ENCODE data around the gene GPR87. TPM values are rescaled to one million over a fixed set of nuclear protein-coding genes. Genes with fewer than 3 reads are reported as not detected.

GPR87 gene
- total and polyA plus RNA-seq, 7 donors: not detected

DNA sequence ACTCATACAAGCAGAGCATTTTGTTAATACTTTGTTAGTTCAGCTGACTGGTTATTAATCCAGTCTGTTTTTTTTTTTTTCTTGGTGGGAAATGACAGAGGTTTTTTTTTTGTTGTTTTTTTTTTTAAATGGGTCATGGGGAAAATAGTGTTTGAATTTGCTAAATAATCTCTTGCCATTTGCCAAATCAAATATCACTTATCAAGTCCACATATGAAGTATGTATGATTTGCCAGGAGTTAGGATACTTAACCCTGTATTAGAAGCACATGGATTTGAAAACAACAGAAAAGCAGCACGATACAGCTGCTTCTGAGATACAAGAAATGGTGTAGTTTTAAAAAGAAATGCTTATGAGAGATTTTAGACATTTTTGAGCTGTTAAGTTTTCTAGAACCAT, 59.9 kb downstream of the GPR87 start:
- ATAC-seq: no peak
- Histone ChIP-seq H3K4me1 (no peaks in the 10 kb centered on the region), H3K9me3 (no peaks in the 10 kb centered on the region), H3K4me3 (no peak overlapping the region), H3K27ac (no peak overlapping the region), H3K36me3 (ENCODE audit: insufficient read depth in 1 of 2, low read depth in 1 of 2) (no peaks in the 10 kb centered on the region), H3K27me3 (ENCODE audit: insufficient read depth in 3 of 3, low read length in 2 of 3) (no peaks in the 10 kb centered on the region)
- no peak for DNase-seq
- intact Hi-C loops (cut with DNase I): no loop called here
- WGBS, 3 donors: 64 to 72% (median 68%) methylated on average over 1 of the region's 1 CpG
- TF ChIP-seq, protein P1, sequence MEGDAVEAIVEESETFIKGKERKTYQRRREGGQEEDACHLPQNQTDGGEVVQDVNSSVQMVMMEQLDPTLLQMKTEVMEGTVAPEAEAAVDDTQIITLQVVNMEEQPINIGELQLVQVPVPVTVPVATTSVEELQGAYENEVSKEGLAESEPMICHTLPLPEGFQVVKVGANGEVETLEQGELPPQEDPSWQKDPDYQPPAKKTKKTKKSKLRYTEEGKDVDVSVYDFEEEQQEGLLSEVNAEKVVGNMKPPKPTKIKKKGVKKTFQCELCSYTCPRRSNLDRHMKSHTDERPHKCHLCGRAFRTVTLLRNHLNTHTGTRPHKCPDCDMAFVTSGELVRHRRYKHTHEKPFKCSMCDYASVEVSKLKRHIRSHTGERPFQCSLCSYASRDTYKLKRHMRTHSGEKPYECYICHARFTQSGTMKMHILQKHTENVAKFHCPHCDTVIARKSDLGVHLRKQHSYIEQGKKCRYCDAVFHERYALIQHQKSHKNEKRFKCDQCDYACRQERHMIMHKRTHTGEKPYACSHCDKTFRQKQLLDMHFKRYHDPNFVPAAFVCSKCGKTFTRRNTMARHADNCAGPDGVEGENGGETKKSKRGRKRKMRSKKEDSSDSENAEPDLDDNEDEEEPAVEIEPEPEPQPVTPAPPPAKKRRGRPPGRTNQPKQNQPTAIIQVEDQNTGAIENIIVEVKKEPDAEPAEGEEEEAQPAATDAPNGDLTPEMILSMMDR (IDR thresholded peaks at IDR 0.05): no peak

GRCh38 chr3:151248772-151249337, 67.8 kb downstream of the GPR87 start:
- ATAC-seq (no peak), DNase-seq (no peak)
- WGBS, 3 donors: 31 to 36% (median 32%) methylated on average over 3 of the region's 3 CpGs
- no peak overlapping the region for H3K27ac ChIP-seq
- no peaks in the 10 kb centered on the region for H3K36me3 ChIP-seq (ENCODE audit: insufficient read depth in 1 of 2, low read depth in 1 of 2)
- peaks cover 0 to 2% (median 0%) of the 10 kb centered on the region in 3 donors for H3K27me3 ChIP-seq (ENCODE audit: insufficient read depth in 3 of 3, low read length in 2 of 3)
- H3K4me3 ChIP-seq: peak overlapping the region; percentile 28
- intact Hi-C loops (cut with DNase I): no loop called here
- no peaks in the 10 kb centered on the region for H3K9me3 ChIP-seq
- TF ChIP-seq, protein P1 (IDR thresholded peaks at IDR 0.05): no peak
- H3K4me1 ChIP-seq: no peaks in the 10 kb centered on the region

Other genes starting within 250 kb of the GPR87 start
- gene MED12L, start 231.2 kb downstream of the GPR87 start, total RNA-seq: 1 to 10 TPM in 2 of 4 donors, under 1 TPM in 2; 0.17 to 2.6 (median 1.1) TPM
- gene MED12L, start 231.2 kb downstream of the GPR87 start, polyA plus RNA-seq: under 1 TPM; 0.01 to 0.03 (median 0.01) TPM
- under 1 TPM in 2 of 4 donors, not detected in 2; 0.13 to 0.27 TPM for gene GPR171, start 113.6 kb downstream of the GPR87 start, total RNA-seq
- gene GPR171, start 113.6 kb downstream of the GPR87 start, polyA plus RNA-seq: under 1 TPM in 2 of 3 donors, not detected in 1; 0.05 to 0.10 TPM
- 1 to 10 TPM; 1.2 to 1.9 (median 1.7) TPM for gene P2RY14, start 38.3 kb downstream of the GPR87 start, total RNA-seq
- gene P2RY14, start 38.3 kb downstream of the GPR87 start, polyA plus RNA-seq: 1 to 10 TPM in 1 of 3 donors, under 1 TPM in 2; 0.55 to 1.2 (median 0.96) TPM
- under 1 TPM; 0.28 to 0.88 (median 0.67) TPM for gene P2RY13, start 12.7 kb upstream of the GPR87 start, total RNA-seq
- under 1 TPM; 0.03 to 0.12 (median 0.07) TPM for gene P2RY13, start 12.7 kb upstream of the GPR87 start, polyA plus RNA-seq
- 1 to 10 TPM in 1 of 4 donors, under 1 TPM in 3; 0.25 to 1.1 (median 0.56) TPM for gene P2RY12, start 67.9 kb upstream of the GPR87 start, total RNA-seq
- under 1 TPM in 2 of 3 donors, not detected in 1; 0.13 to 0.14 TPM for gene P2RY12, start 67.9 kb upstream of the GPR87 start, polyA plus RNA-seq
- gene IGSF10, start 144.2 kb upstream of the GPR87 start, total RNA-seq: 1 to 10 TPM in 1 of 4 donors, under 1 TPM in 3; 0.06 to 1.3 (median 0.37) TPM
- gene IGSF10, start 144.2 kb upstream of the GPR87 start, polyA plus RNA-seq: under 1 TPM in 2 of 3 donors, not detected in 1; 0.04 to 0.23 TPM

Measured in psoas muscle (tissue), 8 donors.